Mucosa of descending colon (tissue), 3 donors: Measurements from ENCODE around the gene CEBPA. TPM values are rescaled to one million over a fixed set of nuclear protein-coding genes. Genes with fewer than 3 reads are reported as not detected.

Source experiments
- ATAC-seq: fragments of 200-7000 bp; cut with Tn5 transposase; one replicate; pipeline ENCODE4 v1.9.1; 2020; ENCODE audit warnings: mild to moderate bottlenecking, moderate library complexity
- DNase-seq, 3 donors: peaks; one replicate each; pipeline ENCODE4 v3.0.0-alpha.2; 2020
- H3K36me3 ChIP-seq: fragments of 200-600 bp; one replicate; pipeline ENCODE4 v1.8.0; 2021; ENCODE audit warnings: low read depth, mild to moderate bottlenecking
- H3K4me1 ChIP-seq: fragments of 200-600 bp; one replicate; pipeline ENCODE4 v1.8.0; 2021; ENCODE audit warnings: low read depth, mild to moderate bottlenecking
- H3K4me3 ChIP-seq: fragments of 200-600 bp; one replicate; pipeline ENCODE4 v1.8.0; 2021; ENCODE audit warnings: mild to moderate bottlenecking
- H3K9me3 ChIP-seq: fragments of 200-600 bp; one replicate; pipeline ENCODE4 v1.8.0; 2021; ENCODE audit warnings: mild to moderate bottlenecking
- CTCF ChIP-seq: fragments of 200-600 bp; IDR thresholded peaks from one replicate; pipeline ENCODE4 v1.8.0; 2022; ENCODE audit warnings: antibody characterized with exemption, mild to moderate bottlenecking
- intact Hi-C, 2 donors: fragments of 100-400 bp; cut with DNase I in 1 of 2; cut with micrococcal nuclease in 1 of 2; formaldehyde crosslinking; loops; one replicate each; pipeline versions ENCODE4 v1.11.0 to v1.11.1; 2022; cut with DNase I, micrococcal nuclease
- total RNA-seq, 3 donors: library from RNA; stranded (reverse); fragmentation: NEBNext Ultra II Directional in 2 of 3; extraction: Animal tissue kit (Norgen Biotek cat#: 25700) in 2 of 3; gene quantifications; one replicate each; pipeline versions ENCODE4 v1.2.1 to v1.2.4, GENCODE V29; 2021 to 2023
- donor health status: DM: no; HTN: no; CAD: no; lungs with moderate emphysema.
- donor health status: DM: no; HTN: no; CAD: no.
- donor health status: DM: no; HTN: yes; CAD: no.

Gene CEBPA
- total RNA-seq, 3 donors from 2014 or later: 30.1 to 73.2 (median 66.1) TPM

GRCh38 chr19:33294058-33294798, 8.1 kb downstream of the CEBPA start:
- Histone ChIP-seq H3K9me3 (no peaks in the 10 kb centered on the region), H3K36me3 (no peaks in the 10 kb centered on the region), H3K4me3 (no peak overlapping the region), H3K4me1 (peaks cover 43% of the 10 kb centered on the region)
- DNase-seq (peak in 2 of 3 donors; percentile 0 to 32), ATAC-seq (no peak)
- intact Hi-C loops: no loop called here
- no peak for TF ChIP-seq CTCF

- Histone ChIP-seq H3K9me3 (no peaks in the 10 kb centered on the region), H3K4me3 (no peak overlapping the region), H3K4me1 (peaks cover 43% of the 10 kb centered on the region), H3K36me3 (no peaks in the 10 kb centered on the region)
- peak; percentile 70 to 76 (median 71) for DNase-seq
- intact Hi-C loops: no loop called here
- TF ChIP-seq CTCF: no peak
- ATAC-seq: peak; percentile 67
These were observed 8.9 kb downstream of the CEBPA start for GRCh38 chr19:33293255-33294057.

- peaks cover 3% of the 10 kb centered on the region for H3K9me3 ChIP-seq
- no peak overlapping the region for H3K4me3 ChIP-seq
- peak; percentile 74 to 87 (median 81) for DNase-seq
- ATAC-seq: peak; percentile 66
- no peak for TF ChIP-seq CTCF
- no peaks in the 10 kb centered on the region for H3K36me3 ChIP-seq
- intact Hi-C loops: no loop called here
- H3K4me1 ChIP-seq: peaks cover 43% of the 10 kb centered on the region
These were observed 9.6 kb downstream of the CEBPA start for GRCh38 chr19:33292595-33293254.

- peak; percentile 73 to 78 (median 77) for DNase-seq
- peaks cover 43% of the 10 kb centered on the region for H3K4me1 ChIP-seq
- peak; percentile 71 for ATAC-seq
These were observed 10.5 kb downstream of the CEBPA start for GRCh38 chr19:33291623-33292534.

More at GRCh38 chr19:33291623-33292534, 10.5 kb downstream of the CEBPA start:
- Histone ChIP-seq H3K4me3 (no peak overlapping the region), H3K36me3 (no peaks in the 10 kb centered on the region), H3K9me3 (peaks cover 3% of the 10 kb centered on the region)
- intact Hi-C loops: no loop called here
- no peak for TF ChIP-seq CTCF
